MM.1S (cell line): ENCODE results near the gene BUD23.

Experiments used
- DNase-seq: peaks from one replicate; pipeline ENCODE4 v3.0.0-alpha.2; 2015
- H2AFZ ChIP-seq: fragments of 300-600 bp; sonication (generic); 2 replicates; pipeline ENCODE4 v1.6.0; 2016; ENCODE audit warnings: antibody characterized with exemption, low read length
- H3F3A ChIP-seq: fragments of 300-600 bp; sonication (generic); 2 replicates; pipeline ENCODE4 v1.6.1; 2016; ENCODE audit warnings: mild to moderate bottlenecking, antibody characterized with exemption, low read length, moderate library complexity, mixed read lengths; ENCODE audit not compliant: insufficient read depth
- H3K27ac ChIP-seq: fragments of 300-600 bp; sonication (generic); 2 replicates; pipeline ENCODE4 v1.5.1; 2016; ENCODE audit warnings: mild to moderate bottlenecking, low read length
- H3K27me3 ChIP-seq: fragments of 300-600 bp; sonication (generic); replicated peaks from 2 replicates; pipeline ENCODE4 v1.6.0; 2016; ENCODE audit warnings: low read length; ENCODE audit not compliant: insufficient read depth
- H3K36me3 ChIP-seq: fragments of 300-600 bp; sonication (generic); replicated peaks from 2 replicates; pipeline ENCODE4 v1.6.1; 2016; ENCODE audit warnings: mild to moderate bottlenecking, low read length, mixed read lengths; ENCODE audit not compliant: insufficient read depth
- H3K4me1 ChIP-seq: fragments of 300-600 bp; sonication (generic); 2 replicates; pipeline ENCODE4 v1.6.1; 2016; ENCODE audit warnings: low read length, mixed read lengths
- H3K4me2 ChIP-seq: fragments of 300-600 bp; sonication (generic); 2 replicates; pipeline ENCODE4 v1.6.0; 2016; ENCODE audit warnings: low read depth, low read length
- H3K4me3 ChIP-seq: fragments of 300-600 bp; sonication (generic); 2 replicates; pipeline ENCODE4 v1.5.1; 2016; ENCODE audit warnings: low read length, mixed read lengths
- H3K79me2 ChIP-seq: fragments of 300-600 bp; sonication (generic); 2 replicates; pipeline ENCODE4 v1.6.1; 2016; ENCODE audit warnings: mixed run types, low read length, mixed read lengths
- H3K9ac ChIP-seq: fragments of 300-600 bp; sonication (generic); 2 replicates; pipeline ENCODE4 v1.6.1; 2016; ENCODE audit warnings: low read length, mixed read lengths
- H3K9me2 ChIP-seq: fragments of 300-600 bp; sonication (generic); replicated peaks from 2 replicates; pipeline ENCODE4 v1.6.1; 2016; ENCODE audit warnings: mild to moderate bottlenecking, low read length, mixed read lengths; ENCODE audit not compliant: insufficient read depth
- H3K9me3 ChIP-seq: fragments of 300-600 bp; sonication (generic); replicated peaks from 2 replicates; pipeline ENCODE4 v1.6.1; 2016; ENCODE audit warnings: mild to moderate bottlenecking, low read length, mixed read lengths; ENCODE audit not compliant: insufficient read depth
- H4K20me1 ChIP-seq: fragments of 300-600 bp; sonication (generic); 2 replicates; pipeline ENCODE4 v1.6.1; 2016; ENCODE audit warnings: mild to moderate bottlenecking, low read length, moderate library complexity, mixed read lengths; ENCODE audit not compliant: insufficient read depth
- CTCF ChIP-seq: fragments of 300-600 bp; sonication (generic); IDR thresholded peaks from 2 replicates; pipeline ENCODE4 v1.5.1; 2016; ENCODE audit warnings: antibody characterized with exemption, low read length, mixed read lengths
- EZH2 ChIP-seq: fragments of 300-600 bp; sonication (generic); optimal IDR thresholded peaks from 2 replicates; pipeline ENCODE3; 2017; ENCODE audit warnings: low read depth, mild to moderate bottlenecking, antibody characterized with exemption, low read length, mixed read lengths
- EZH2phosphoT487 ChIP-seq: fragments of 300-600 bp; sonication (generic); IDR thresholded peaks from 2 replicates; pipeline ENCODE4 v1.6.1; 2018; ENCODE audit warnings: antibody characterized with exemption, low read length

Gene BUD23

DNA sequence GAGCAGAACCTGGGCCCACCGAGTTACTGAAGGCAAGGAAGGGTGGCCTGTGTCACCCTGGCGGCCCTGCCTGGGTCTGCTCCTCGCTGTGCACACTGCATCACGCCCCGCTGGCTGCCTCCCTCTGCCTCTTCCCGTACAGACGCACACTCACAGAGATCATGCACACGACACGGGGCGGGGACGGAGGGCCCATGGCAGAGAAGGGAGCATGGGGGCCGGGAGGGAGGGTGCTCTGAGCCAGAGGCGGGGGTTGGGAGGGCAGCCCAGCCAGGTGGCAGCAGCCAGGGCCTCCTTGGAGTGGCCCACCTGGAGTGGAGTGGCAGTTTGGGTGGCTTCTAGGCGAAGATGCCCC, 16.6 kb downstream of the BUD23 start:
- Histone ChIP-seq H3K4me3 (no peak overlapping the region), H3K4me1 (no peaks in the 10 kb centered on the region), H3K79me2 (no peaks in the 10 kb centered on the region), H3K27ac (no peak overlapping the region), H3K36me3 (no peaks in the 10 kb centered on the region; the same call in 1 of the 2 replicates), H2AFZ (no peak overlapping the region), H3K9me2 (no peaks in the 10 kb centered on the region), H3F3A (no peaks in the 10 kb centered on the region; the same call in 1 of the 2 replicates), H3K9me3 (no peaks in the 10 kb centered on the region), H3K27me3 (no peaks in the 10 kb centered on the region), H4K20me1 (no peaks in the 10 kb centered on the region; the same call in 1 of the 2 replicates), H3K4me2 (no peak overlapping the region), H3K9ac (no peak overlapping the region)
- TF ChIP-seq EZH2 (no peak), CTCF (no peak), EZH2phosphoT487 (no peak)
- DNase-seq: no peak

DNA sequence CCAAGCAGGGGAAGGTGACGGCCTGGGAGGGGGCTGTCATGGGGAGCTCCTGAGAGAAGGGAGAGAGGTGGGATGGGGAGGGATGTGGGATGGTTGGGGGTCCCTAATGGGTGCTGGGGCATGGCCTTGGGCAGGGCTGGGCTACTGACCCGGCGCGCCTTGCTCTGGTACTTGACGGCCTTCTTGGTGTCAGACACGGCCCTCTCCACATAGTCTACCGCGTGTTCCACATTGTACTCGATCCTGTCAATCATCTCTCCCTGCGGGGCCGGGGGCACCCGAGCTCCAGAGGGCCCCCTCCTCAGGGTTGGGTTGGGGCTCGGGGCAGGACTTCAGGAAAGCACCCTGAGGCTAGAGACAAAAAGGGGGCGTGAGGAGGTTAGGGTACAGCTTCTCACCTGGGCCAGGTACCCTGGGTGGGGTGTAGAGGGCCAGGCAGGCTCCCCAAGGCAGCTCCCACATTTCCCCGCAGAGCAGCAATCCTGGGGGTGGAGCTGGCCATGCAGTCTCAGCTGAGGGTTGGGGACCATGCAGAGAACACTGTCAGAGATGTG, 17.3 kb downstream of the BUD23 start:
- no peaks in the 10 kb centered on the region for H3K27me3 ChIP-seq
- H4K20me1 ChIP-seq: no peaks in the 10 kb centered on the region; the same call in 1 of the 2 replicates
- no peak overlapping the region for H3K27ac ChIP-seq
- H3K79me2 ChIP-seq: no peaks in the 10 kb centered on the region
- no peak overlapping the region for H3K4me3 ChIP-seq
- H3K9ac ChIP-seq: no peak overlapping the region
- H3K9me2 ChIP-seq: no peaks in the 10 kb centered on the region
- no peaks in the 10 kb centered on the region for H3K9me3 ChIP-seq
- no peak overlapping the region for H2AFZ ChIP-seq
- no peaks in the 10 kb centered on the region for H3K4me1 ChIP-seq
- DNase-seq: no peak
- TF ChIP-seq EZH2: no peak
- TF ChIP-seq EZH2phosphoT487: no peak
- TF ChIP-seq CTCF: no peak
- no peak overlapping the region for H3K4me2 ChIP-seq
- H3F3A ChIP-seq: no peaks in the 10 kb centered on the region; the same call in 1 of the 2 replicates
- H3K36me3 ChIP-seq: no peaks in the 10 kb centered on the region; the same call in 1 of the 2 replicates

GRCh38 chr7:73701357-73701995, 18.1 kb downstream of the BUD23 start:
- DNase-seq: no peak
- Histone ChIP-seq H3K9me3 (no peaks in the 10 kb centered on the region), H3K4me2 (no peak overlapping the region), H3K27me3 (no peaks in the 10 kb centered on the region), H3K9ac (no peak overlapping the region), H3K79me2 (no peaks in the 10 kb centered on the region), H3K36me3 (no peaks in the 10 kb centered on the region), H2AFZ (no peak overlapping the region), H4K20me1 (no peaks in the 10 kb centered on the region; the same call in 1 of the 2 replicates), H3K4me1 (no peaks in the 10 kb centered on the region), H3K9me2 (no peaks in the 10 kb centered on the region), H3F3A (no peaks in the 10 kb centered on the region; the same call in 1 of the 2 replicates), H3K27ac (no peak overlapping the region), H3K4me3 (no peak overlapping the region)
- no peak for TF ChIP-seq EZH2phosphoT487
- no peak for TF ChIP-seq EZH2
- TF ChIP-seq CTCF: peak; percentile 49
